H1 (cell line): ENCODE results near the gene SLTM. TPM values are rescaled to one million over a fixed set of nuclear protein-coding genes. Genes with fewer than 3 reads are reported as not detected.

ENCODE experiments used
- ASH2L ChIP-seq: fragments of 200-600, 300-600 bp; sonication (generic); IDR thresholded peaks from one replicate; pipeline ENCODE4 v1.7.1; 2017; ENCODE audit warnings: low read length
- BCL11A ChIP-seq, 2 experiments: IDR thresholded peaks; one replicate each; pipeline ENCODE4 v1.6.1; 2011; ENCODE audit warnings: low read depth in 2 of 2, low read length in 2 of 2, mild to moderate bottlenecking in 2 of 2
- CBX5 ChIP-seq: fragments of 300-800, 300-1000 bp; sonication (generic); IDR thresholded peaks from 2 replicates; pipeline ENCODE4 v1.7.1; 2016; ENCODE audit warnings: antibody characterized with exemption, low read length, low read depth
- CHD1 ChIP-seq: IDR thresholded peaks from 2 replicates; pipeline ENCODE4 v1.6.1; 2012; ENCODE audit warnings: low read depth, low read length, improper control_type of control experiment
- CHD2 ChIP-seq: IDR thresholded peaks from 2 replicates; pipeline ENCODE4 v1.6.1; 2012; ENCODE audit warnings: low read length, improper control_type of control experiment
- CTCF ChIP-seq, 3 experiments: IDR thresholded peaks; 1 replicate in 2 of 3; 2 replicates in 1 of 3; pipeline versions ENCODE4 v1.5.1 to v1.6.1; 2011; ENCODE audit warnings: low read length in 3 of 3, mild to moderate bottlenecking in 3 of 3, inconsistent platforms in 2 of 3, low read depth in 1 of 3, moderate library complexity in 1 of 3; ENCODE audit not compliant: insufficient read depth in 1 of 3; ENCODE audit errors: control extremely low read depth in 1 of 3
- E2F6 ChIP-seq: IDR thresholded peaks from 2 replicates; pipeline ENCODE4 v1.6.1; 2012; ENCODE audit warnings: inconsistent platforms
- EGR1 ChIP-seq: IDR thresholded peaks from 2 replicates; pipeline ENCODE4 v1.6.1; 2011; ENCODE audit warnings: low read depth, low read length, borderline replicate concordance
- FOSL1 ChIP-seq: IDR thresholded peaks from 2 replicates; pipeline ENCODE4 v1.6.1; 2011; ENCODE audit warnings: mild to moderate bottlenecking, low read depth, low read length, moderate library complexity; ENCODE audit not compliant: insufficient read depth
- GTF2F1 ChIP-seq: IDR thresholded peaks from 2 replicates; pipeline ENCODE4 v1.6.1; 2012; ENCODE audit warnings: low read depth, low read length, improper control_type of control experiment, borderline replicate concordance
- NRF1 ChIP-seq: IDR thresholded peaks from 2 replicates; pipeline ENCODE4 v1.6.1; 2011; ENCODE audit warnings: mild to moderate bottlenecking, low read depth, low read length, improper control_type of control experiment
- PHF8 ChIP-seq: fragments of 200-600 bp; sonication (generic); conservative IDR thresholded peaks from 2 replicates; pipeline ENCODE4 v1.7.1; 2012; ENCODE audit warnings: low read depth, mild to moderate bottlenecking, inconsistent platforms, low read length, moderate library complexity
- POLR2AphosphoS5 ChIP-seq: IDR thresholded peaks from 2 replicates; pipeline ENCODE4 v1.6.1; 2011; ENCODE audit warnings: low read depth, low read length
- RAD21 ChIP-seq, 2 experiments: IDR thresholded peaks in 1 of 2; conservative IDR thresholded peaks in 1 of 2; 2 replicates each; pipeline ENCODE4 v1.6.1; 2011; ENCODE audit warnings: low read depth in 2 of 2, low read length in 2 of 2, improper control_type of control experiment in 1 of 2, inconsistent platforms in 1 of 2, mild to moderate bottlenecking in 1 of 2, moderate library complexity in 1 of 2
- RFX5 ChIP-seq: IDR thresholded peaks from 2 replicates; pipeline ENCODE4 v1.6.1; 2011; ENCODE audit warnings: low read depth, low read length, improper control_type of control experiment, borderline replicate concordance
- SIN3A ChIP-seq, 2 experiments: IDR thresholded peaks in 1 of 2; conservative IDR thresholded peaks in 1 of 2; 2 replicates each; pipeline ENCODE4 v1.6.1; 2011 to 2012; ENCODE audit warnings: low read length in 2 of 2, improper control_type of control experiment in 1 of 2, low read depth in 1 of 2, mild to moderate bottlenecking in 1 of 2
- SP1 ChIP-seq: IDR thresholded peaks from 2 replicates; pipeline ENCODE4 v1.6.1; 2011; ENCODE audit warnings: low read depth, low read length
- SUZ12 ChIP-seq: fragments of 200-600 bp; sonication (generic); IDR thresholded peaks from 2 replicates; pipeline ENCODE4 v1.6.1; 2012; ENCODE audit warnings: mild to moderate bottlenecking, inconsistent platforms, low read length, moderate library complexity, mixed read lengths
- TAF7 ChIP-seq: optimal IDR thresholded peaks from 2 replicates; pipeline ENCODE3; 2011; ENCODE audit warnings: low read depth, mild to moderate bottlenecking, inconsistent platforms, low read length, moderate library complexity, borderline replicate concordance
- TBP ChIP-seq: IDR thresholded peaks from 2 replicates; pipeline ENCODE4 v1.6.1; 2011; ENCODE audit warnings: low read depth, low read length, improper control_type of control experiment
- TCF12 ChIP-seq: IDR thresholded peaks from 2 replicates; pipeline ENCODE4 v1.6.1; 2011; ENCODE audit warnings: low read depth, mild to moderate bottlenecking, low read length
- polyA plus RNA-seq, 7 experiments: library from polyadenylated mRNA; depleted of rRNA in 3 of 7; stranded (reverse) in 5 of 7; unstranded in 2 of 7; fragments of >200 nt in 5 of 7; fragments of 200-250 nt in 2 of 7; gene quantifications; 1 replicate in 5 of 7; 2 replicates in 1 of 7; 4 replicates in 1 of 7; pipeline versions ENCODE4 v1.2.1 to v1.2.3, GENCODE V29; 2011 to 2013; ENCODE audit warnings: missing spikeins in 2 of 7, mixed read lengths in 2 of 7
- total RNA-seq: library from RNA; stranded (reverse); fragmentation: NEBNext Ultra II Directional; extraction: Animal tissue kit (Norgen Biotek cat#: 25700); gene quantifications from 2 replicates; pipeline ENCODE4 v1.2.1, GENCODE V29; 2021

Gene SLTM
- total and polyA plus RNA-seq, 2 of the 8 experiments (the other 6 are each of a cell fraction or from before 2014, with no cell fraction given), result 30.8 to 149 TPM

GRCh38 chr15:58864602-58865424 lies 68.7 kb downstream of the SLTM start (continued):
- TF ChIP-seq SIN3A (conservative IDR thresholded peaks at IDR 0.05 in 1 of 2, IDR thresholded peaks at IDR 0.05 in 1 of 2; ENCODE audit: low read depth in 1 of 2, low read length in 2 of 2) (no peak), CTCF (IDR thresholded peaks at IDR 0.05; ENCODE audit: control extremely low read depth in 1 of 3, insufficient read depth in 1 of 3, low read depth in 1 of 3, low read length in 3 of 3) (no peak), CBX5 (no peak), CHD2 (no peak), NRF1 (no peak), CHD1 (no peak), FOSL1 (no peak), POLR2AphosphoS5 (no peak), TCF12 (no peak), RFX5 (no peak), BCL11A (IDR thresholded peaks at IDR 0.05; ENCODE audit: low read depth in 2 of 2, low read length in 2 of 2) (no peak), SUZ12 (peak; percentile 36; the same call in 1 of the 2 replicates), GTF2F1 (no peak), PHF8 (peak; percentile 22; the same call in 1 of the 2 replicates), E2F6 (peak; percentile 97), ASH2L (peak; percentile 78), TBP (no peak), RAD21 (IDR thresholded peaks at IDR 0.05 in 1 of 2, conservative IDR thresholded peaks at IDR 0.05 in 1 of 2; ENCODE audit: low read depth in 2 of 2, low read length in 2 of 2) (peak; percentile 25 to 35; a peak in 3 of 4 replicates), SP1 (no peak), TAF7 (no peak), EGR1 (no peak)
